AG09319 (cell line): ENCODE results near the gene P2RX5.

Source experiments
- DNase-seq: peaks from one replicate; pipeline ENCODE4 v3.0.0-alpha.2; 2010; ENCODE audit warnings: low read depth; ENCODE audit errors: extremely low read depth
- TF ChIP-seq, protein P1 (sequence below): IDR thresholded peaks from 2 replicates; pipeline ENCODE4 v1.5.1; 2011; ENCODE audit warnings: low read depth, mild to moderate bottlenecking, inconsistent platforms, low read length, moderate library complexity

Gene P2RX5

DNA sequence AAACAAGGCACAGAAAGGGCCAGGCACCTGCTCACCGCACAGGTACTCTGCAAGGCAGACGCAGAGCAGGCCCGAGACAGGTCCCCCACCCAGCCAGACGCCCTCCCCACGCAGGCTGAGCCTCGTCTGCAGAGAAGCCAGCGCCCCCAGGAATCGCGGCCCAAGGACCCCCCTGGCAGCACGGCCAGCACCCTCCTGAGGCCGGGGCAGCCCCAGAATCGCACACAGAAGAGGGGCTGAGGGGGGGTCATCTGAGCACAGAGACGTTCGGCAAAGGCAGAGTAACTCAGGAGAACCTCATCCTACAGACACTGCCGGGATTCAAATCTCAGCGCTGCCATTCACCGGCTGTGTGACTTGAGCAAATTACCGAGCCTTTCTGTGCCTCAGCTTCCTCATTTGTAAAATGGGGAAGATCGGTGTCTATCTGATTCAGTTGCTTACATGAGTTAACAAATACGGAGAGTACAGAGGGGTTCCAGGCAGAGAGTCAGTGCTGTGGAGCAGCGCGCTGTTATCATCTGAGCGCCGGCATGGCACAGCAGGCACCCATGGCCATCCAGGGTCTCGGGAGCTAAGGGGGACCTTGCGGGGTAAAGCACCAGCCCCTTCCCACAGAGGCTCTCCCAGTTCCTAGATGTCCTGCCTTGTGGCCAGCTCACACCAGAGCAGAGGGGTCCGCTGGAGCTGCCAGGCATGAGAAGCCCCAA is 17.0 kb downstream of the P2RX5 start:
- no peak for DNase-seq
- TF ChIP-seq, protein P1, sequence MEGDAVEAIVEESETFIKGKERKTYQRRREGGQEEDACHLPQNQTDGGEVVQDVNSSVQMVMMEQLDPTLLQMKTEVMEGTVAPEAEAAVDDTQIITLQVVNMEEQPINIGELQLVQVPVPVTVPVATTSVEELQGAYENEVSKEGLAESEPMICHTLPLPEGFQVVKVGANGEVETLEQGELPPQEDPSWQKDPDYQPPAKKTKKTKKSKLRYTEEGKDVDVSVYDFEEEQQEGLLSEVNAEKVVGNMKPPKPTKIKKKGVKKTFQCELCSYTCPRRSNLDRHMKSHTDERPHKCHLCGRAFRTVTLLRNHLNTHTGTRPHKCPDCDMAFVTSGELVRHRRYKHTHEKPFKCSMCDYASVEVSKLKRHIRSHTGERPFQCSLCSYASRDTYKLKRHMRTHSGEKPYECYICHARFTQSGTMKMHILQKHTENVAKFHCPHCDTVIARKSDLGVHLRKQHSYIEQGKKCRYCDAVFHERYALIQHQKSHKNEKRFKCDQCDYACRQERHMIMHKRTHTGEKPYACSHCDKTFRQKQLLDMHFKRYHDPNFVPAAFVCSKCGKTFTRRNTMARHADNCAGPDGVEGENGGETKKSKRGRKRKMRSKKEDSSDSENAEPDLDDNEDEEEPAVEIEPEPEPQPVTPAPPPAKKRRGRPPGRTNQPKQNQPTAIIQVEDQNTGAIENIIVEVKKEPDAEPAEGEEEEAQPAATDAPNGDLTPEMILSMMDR, result no peak

DNA sequence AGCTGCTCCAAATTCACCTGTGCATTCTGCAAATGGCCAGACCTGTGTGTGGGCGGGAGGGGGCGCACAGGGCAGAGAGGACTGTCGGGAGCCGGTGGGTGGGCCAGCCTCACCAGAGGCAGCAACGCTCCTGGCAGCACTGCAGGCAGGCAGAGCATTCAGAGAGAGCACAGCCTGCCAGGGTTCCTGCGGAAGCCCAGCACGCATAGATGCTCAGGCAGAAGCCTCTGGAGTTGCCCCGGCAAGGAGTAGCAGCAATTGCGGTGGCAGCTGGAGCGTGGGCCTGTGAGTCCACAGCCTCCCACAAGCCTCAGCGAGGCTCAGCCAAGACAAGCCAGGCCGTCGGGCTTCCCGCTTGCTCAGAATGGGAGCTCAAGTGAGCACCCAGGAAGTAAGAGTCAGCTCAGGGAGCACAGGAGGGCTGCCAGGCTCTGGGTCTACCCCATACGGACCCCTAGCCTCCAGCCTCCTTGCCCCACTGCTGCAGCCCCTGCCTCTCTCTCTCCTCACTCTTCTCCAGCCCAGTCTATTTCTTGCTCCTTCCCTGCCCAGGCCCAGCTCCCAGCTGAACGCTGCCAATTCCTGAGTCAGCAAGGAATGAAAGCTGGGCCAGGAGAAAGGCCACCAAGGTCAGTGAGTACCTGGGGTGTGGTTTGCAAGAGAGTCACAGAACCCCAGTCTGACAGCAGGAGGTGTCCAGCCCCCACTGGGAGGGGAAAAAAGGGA is 17.7 kb downstream of the P2RX5 start:
- DNase-seq, result no peak
- TF ChIP-seq, protein P1, result no peak

DNA sequence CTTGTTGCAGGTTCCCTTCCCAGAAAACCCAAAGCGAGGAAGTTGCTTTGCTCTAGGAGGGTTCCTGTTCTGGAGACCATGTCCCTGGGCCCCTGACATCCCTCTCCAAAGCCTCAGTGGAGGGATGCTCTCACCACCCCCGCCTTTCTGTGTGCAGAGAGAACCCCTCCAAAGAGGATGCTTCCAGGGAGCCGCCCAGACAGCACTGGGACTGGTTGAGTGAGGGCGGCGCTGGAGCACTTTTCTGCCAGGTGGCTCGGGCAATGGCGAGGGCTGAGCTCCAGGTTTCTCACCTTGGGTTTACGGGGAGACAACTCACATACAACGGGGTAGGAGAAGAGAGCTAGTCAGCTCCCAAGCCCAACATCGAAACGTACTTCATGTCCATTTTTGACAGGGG is 20.1 kb downstream of the P2RX5 start:
- TF ChIP-seq, protein P1, result no peak
- no peak for DNase-seq

DNA sequence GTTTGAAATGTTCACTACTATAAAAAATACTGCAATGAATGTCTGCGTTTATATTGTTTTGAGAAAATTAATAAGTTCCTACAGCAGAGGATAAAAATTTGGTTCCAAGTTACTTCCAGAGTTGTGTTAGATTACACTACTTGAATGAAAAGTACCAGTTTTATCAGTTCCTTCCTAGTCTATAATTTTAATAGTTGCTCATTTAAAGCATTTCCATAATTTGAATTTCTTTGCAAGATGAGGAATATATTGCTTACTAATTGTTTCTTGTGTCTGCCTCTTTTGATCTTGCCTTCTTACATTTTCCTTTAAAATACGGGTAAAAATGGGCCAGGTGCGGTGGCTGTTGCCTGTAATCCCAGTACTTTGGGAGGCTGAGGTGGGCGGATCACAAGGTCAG is 23.4 kb downstream of the P2RX5 start:
- DNase-seq, result no peak
- TF ChIP-seq, protein P1, result no peak

DNA sequence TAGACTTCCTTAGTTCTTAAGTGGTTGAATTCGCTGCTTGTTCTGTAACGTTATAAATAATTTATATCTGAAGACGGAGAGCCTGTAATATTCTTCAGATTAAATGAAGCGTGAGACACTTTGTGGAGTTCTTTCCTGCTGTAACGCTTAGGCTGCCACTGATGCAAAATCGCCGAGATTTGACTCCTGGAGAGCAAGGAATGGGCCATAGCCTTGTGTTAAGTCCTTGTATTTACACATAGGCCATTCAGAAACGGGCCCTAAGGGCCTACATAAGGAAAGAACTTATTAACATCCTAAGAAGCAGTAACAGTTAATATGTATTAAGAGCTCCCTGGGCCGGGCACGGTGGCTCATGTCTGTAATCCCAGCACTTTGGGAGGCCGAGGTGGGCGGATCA is 26.4 kb downstream of the P2RX5 start:
- TF ChIP-seq, protein P1, result no peak

DNA sequence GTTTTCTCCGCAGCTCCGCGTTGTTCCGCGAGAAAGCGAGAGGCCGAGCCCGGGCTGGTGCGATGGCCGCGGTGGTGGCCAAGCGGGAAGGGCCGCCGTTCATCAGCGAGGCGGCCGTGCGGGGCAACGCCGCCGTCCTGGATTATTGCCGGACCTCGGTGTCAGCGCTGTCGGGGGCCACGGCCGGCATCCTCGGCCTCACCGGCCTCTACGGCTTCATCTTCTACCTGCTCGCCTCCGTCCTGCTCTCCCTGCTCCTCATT is 26.9 kb downstream of the P2RX5 start:
- TF ChIP-seq, protein P1, result no peak
- DNase-seq, result no peak

More for the DNA sequence above, 26.4 kb downstream of the P2RX5 start:
- no peak for DNase-seq

DNA sequence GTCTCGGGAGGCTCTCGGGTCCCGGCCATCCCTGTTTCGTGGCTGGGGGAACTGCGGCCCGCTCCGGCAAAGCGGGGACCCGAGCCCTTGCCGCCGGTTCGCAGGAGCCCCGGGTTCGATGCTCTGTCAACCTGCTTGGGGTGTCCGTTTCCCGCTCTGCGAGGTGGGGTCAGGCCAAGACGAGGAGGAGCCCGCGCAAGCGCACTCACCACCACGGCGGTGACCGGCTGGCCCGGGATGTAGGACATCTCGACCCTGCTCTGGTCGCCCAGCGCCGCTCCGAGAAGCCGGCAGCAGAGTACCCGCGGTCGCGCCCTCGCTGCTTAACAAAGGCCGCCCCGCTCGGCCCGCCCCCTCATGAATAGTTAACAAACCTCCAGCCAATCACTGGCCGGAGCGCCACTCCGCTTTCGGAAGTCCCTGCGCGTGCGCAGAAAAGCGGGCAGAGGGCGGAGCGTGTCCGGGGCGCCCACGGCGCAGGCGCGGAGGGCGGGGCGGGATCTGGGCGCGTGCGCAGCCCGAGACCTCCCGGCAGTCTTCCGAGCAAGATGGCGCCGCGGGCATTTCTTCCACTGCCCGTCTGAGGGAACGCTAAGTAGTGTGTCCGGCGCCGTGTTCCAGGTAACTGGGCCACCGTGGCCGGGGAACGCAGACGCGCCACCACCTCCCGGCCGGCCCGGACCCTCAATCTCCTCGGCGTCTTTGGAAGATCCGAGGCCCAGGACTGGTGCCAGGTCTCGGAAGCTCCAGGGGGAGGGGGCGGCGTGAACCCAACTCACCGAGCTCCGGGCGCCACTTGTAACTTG is 27.5 kb downstream of the P2RX5 start, which contains the start of the genes EMC6 and TAX1BP3:
Gene EMC6 (plus strand): TSS at position 534 of the 806 bp plus-strand sequence. CDS start 335 bp downstream, outside the sequence.
Gene TAX1BP3 (minus strand): TSS at position 300 of the 806 bp plus-strand sequence. CDS start 52 bp downstream, at position 248.
- peak; percentile 95 for DNase-seq
- TF ChIP-seq, protein P1, result no peak
